ENCODE data around the gene HOXB6. TPM values are rescaled to one million over a fixed set of nuclear protein-coding genes. Genes with fewer than 3 reads are reported as not detected.

Gene HOXB6
- total RNA-seq, 1 donor from 2014 or later = 51.0 TPM

DNA sequence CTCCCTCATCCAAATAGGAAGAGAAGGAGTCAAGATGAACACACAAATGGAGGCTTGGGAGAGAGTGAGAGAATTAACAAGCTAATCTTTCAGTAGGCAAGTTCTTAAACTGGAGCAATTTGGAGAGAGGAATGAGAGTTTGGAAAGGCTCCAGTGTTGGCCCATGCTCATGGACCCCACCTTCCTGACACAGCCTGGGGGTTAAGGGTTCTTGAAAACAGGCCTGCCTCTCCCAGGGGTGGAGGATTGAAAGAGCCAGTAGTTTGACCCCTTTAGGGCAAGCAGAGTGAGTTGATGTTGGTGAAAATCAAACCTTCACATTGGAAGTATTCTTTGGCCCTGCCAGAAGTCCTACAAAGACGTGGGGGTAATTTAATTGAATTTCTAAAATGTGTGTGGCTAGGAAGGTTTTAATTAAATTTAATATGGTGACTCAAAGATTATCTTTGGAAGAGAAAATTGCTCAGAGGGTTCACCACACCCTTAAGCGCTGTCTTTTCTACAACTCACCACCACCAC lies 20.5 kb downstream of the HOXB6 start:
- DNase-seq (ENCODE audit: extremely low read depth, low read depth, low spot score) = no peak

- DNase-seq (ENCODE audit: extremely low read depth, low read depth, low spot score) = no peak
Measured at GRCh38 chr17:48583708-48584222, 21.0 kb downstream of the HOXB6 start.

DNA sequence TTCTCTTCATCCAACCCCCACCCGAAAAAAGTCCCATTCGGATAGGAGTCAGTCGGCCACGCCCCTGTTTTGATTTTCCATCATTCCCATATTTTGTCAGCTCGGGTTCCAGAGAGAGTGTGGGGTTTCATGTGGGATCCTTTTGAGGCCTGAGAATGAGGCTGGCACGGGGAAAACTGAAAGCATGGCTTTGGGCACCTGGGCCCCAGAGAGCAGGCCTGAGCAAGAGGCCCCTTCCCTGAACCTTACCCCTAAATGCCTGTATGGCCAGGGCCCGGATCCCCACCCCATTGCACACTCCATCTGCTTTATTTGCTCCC lies 22.1 kb downstream of the HOXB6 start:
- DNase-seq (ENCODE audit: extremely low read depth, low read depth, low spot score) = no peak

DNA sequence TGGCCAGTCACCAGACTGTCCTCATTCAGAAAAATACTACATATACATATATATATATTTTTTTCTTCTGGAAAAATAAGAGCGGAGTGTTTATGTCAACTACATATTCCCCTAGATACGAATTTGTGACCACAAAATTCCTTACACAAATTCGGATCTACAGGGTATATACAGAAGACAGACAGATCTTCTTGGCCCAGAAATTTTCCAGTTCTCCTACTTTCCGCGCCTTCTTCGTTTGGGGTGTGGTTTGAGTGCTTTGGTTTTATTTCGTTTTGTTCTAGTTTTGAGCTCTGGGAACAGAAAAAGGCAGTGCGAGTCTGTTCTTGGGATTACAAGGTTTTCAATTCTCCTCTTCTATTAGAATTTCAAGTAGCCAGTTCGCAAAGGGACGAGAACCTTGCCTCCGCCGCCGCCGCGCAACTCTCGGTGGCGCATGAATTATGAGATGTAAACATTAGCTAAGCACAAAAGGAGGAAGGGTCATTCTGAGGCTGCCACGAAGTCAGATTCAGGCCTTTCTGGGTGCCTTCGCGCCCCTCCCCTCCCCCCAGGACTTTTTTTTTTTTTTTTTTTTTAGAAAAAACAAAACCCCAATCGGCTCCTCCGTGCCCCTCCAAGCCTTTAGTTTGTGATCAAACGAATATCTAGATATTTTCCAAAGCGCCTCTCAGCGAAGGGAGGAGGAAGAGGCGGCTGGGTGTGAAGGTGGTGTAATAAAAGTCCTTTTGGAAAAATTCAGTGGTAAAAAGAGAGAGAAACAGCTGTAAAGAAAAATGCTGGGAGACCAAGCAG lies 24.8 kb downstream of the HOXB6 start:
- no peak for DNase-seq (ENCODE audit: extremely low read depth, low read depth, low spot score)

DNA sequence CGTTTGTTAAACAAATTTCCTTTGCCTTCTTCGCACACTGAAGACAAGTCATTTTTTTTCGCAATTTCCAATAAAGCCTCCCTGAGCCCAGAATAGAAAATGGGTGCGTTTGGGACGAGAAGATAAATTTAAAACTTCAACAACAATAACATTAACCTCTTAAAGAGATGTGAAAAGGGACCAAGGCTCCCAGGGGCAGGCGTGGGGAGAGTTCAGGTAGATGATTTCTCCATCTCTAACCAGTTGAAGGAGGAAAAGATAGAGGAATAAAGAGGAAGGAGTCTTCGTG lies 25.4 kb downstream of the HOXB6 start:
- no peak for DNase-seq (ENCODE audit: extremely low read depth, low read depth, low spot score)

DNA sequence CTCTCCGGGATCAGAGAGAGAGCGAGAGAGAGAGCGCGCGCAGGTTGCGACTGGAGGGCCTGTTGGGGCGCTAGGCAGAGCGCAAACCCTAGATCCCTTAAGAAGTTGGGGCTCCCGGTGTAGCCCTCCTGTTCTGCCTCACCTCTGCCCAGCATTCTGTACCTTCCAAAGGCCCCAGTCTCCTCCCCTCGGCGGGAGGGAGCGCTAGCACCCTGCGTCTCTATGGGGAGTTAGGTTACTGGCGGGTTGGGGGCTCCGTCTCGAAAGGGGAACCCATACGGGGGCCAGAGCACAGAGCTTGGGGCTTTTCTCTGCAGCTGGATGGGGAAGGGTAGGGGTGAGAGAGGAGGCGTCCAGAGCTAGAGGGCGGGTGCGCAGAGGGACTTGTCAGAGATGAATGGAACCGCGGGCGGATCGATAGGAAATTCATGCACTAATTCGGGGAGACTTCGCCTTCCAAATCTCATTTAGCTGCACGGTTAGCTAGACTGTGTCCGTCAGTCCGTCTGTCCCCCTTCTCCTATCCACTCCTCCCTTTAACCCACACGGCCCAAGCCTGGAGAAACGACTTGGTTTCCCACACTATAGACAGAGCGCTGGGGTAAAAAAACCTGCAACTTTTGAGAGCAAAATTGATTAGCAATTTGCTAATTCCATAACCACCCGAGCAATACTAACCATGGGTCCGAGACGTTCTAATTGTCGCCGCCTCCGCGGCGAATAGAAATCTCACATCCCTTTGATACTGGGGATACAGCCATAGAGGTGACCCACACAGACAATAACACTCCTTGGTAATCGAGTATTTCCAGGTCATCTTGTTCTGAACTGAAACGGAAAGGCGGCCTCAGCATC lies 25.9 kb downstream of the HOXB6 start:
- DNase-seq (ENCODE audit: extremely low read depth, low read depth, low spot score) = no peak

- DNase-seq (ENCODE audit: extremely low read depth, low read depth, low spot score) = no peak
Measured at GRCh38 chr17:48577946-48578615, 26.7 kb downstream of the HOXB6 start, which contains the start of gene HOXB4. HOXB4 (minus strand) TSS chr17:48578350; CDS start chr17:48578319, 31 bp downstream.

- DNase-seq (ENCODE audit: extremely low read depth, low read depth, low spot score) = no peak
Measured at GRCh38 chr17:48577330-48577945, 27.3 kb downstream of the HOXB6 start.

GRCh38 chr17:48576479-48577309 lies 28.1 kb downstream of the HOXB6 start:
- DNase-seq (ENCODE audit: extremely low read depth, low read depth, low spot score) = no peak

DNA sequence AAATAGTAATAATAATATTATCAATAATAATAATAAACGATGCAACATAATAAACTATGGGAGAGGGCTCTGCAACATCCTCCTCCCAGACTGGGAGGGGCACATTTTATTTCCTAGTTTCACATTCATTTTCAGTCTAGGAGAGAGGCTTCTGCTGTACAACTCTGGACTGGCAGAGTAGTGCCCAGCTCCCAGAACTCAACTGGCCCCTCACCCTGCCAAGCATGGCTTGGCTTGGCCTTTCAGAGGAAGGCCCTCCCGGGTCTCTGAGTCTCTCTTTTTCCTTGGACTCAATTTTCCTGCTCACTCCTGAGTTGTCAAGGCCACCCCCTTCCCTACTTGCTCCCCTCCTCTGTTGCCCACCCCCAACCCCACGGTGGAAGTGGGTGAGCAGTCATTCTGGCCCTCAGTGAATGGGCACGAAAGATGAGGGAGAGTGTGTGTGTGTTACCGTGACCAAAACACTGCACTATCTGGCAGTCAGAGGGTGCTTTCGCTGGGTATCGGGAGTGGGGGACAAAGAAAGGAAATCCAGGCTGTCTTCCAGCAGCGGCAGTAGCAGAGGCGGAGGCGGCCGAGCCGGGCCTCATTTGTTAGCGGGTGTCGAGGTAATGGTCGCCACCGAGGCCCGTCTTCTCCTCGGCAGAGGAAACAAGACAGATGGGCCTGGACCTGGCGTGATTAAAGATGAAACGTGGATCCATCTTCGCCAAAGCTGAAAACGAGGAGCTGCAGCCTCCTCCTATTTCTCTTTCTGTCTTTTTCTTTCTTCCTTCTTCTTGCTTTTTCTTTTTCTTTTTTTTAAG lies 28.9 kb downstream of the HOXB6 start:
- no peak for DNase-seq (ENCODE audit: extremely low read depth, low read depth, low spot score)

DNA sequence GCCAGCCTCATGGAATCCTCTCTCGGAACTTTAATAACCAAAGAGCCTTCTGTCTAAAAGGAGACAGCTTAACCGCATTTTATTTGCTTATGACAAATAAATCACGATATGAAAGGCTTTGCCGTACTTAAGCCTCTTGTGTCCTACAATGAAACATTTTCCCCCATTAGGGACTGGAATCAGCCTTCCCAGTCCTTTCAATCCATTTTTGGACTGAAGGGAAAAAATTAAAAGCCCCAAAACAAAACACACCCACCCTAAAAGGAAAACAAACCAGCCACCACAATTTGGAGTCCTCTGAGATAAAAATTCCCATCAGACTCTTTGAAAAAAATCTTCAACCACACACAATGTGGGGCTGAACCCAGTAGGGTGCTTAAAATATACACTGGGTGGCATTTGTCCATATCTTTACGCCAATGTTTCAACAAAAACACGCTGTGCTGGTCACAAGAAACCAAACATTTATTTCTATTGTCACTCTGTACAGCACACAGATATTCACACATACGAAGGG lies 29.7 kb downstream of the HOXB6 start:
- DNase-seq (ENCODE audit: extremely low read depth, low read depth, low spot score) = no peak

DNA sequence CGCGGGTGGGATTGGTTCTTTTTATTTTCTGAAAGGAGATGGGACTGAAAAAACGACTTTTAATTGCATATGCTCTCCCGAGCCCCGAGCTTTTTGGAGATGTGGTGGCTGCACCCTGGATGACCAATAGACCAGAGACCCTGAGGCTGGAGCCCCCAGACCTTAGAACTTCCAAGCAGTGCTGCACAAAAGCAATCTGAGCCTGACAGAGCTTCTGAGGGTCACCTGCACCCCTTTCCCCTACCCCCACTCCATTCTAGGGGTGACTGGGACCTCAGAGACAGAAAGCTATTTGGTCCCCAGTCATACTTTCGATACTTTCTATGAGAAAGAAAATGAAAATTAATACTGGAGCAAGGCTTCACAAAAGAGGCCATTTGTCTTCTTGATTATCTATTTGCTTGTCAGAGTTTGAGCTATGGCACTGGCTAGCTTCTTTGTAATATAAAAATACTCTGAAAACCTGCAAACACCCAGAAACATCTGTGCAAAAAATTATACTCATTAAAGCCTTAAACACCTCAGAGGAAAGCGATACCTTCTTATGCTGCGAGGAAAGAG lies 30.2 kb downstream of the HOXB6 start:
- DNase-seq (ENCODE audit: extremely low read depth, low read depth, low spot score) = no peak

- DNase-seq (ENCODE audit: extremely low read depth, low read depth, low spot score) = no peak
Measured at GRCh38 chr17:48571826-48572417, 32.9 kb downstream of the HOXB6 start.

- DNase-seq (ENCODE audit: extremely low read depth, low read depth, low spot score) = no peak
Measured at GRCh38 chr17:48571024-48571818, 33.6 kb downstream of the HOXB6 start.

- no peak for DNase-seq (ENCODE audit: extremely low read depth, low read depth, low spot score)
Measured at GRCh38 chr17:48570325-48571023, 34.3 kb downstream of the HOXB6 start.

GRCh38 chr17:48569674-48570324 lies 35.0 kb downstream of the HOXB6 start:
- DNase-seq (ENCODE audit: extremely low read depth, low read depth, low spot score) = no peak

Measured in glomerular endothelial cell (primary cell).